ENCODE results near the gene FKBP11.

FKBP11 gene

GRCh38 chr12:48954841-48955501 lies 29.7 kb upstream of the FKBP11 start:
- Histone ChIP-seq H4K20me1 (ENCODE audit: insufficient read depth, low read length) (peaks cover 14% of the 10 kb centered on the region), H3K79me2 (ENCODE audit: low read length) (peaks cover 50% of the 10 kb centered on the region), H2AFZ (ENCODE audit: low read depth, low read length) (no peak overlapping the region), H3K36me3 (replicated peaks; ENCODE audit: low read depth, low read length) (peaks cover 6% of the 10 kb centered on the region), H3K4me1 (ENCODE audit: low read length) (peaks cover 20% of the 10 kb centered on the region), H3K4me3 (ENCODE audit: low read length) (no peak overlapping the region), H3K27ac (ENCODE audit: low read length) (no peak overlapping the region), H3K4me2 (ENCODE audit: low read length) (no peak overlapping the region), H3K9ac (ENCODE audit: low read length) (no peak overlapping the region), H3K9me3 (ENCODE audit: insufficient read depth, low read length) (no peaks in the 10 kb centered on the region), H3K27me3 (ENCODE audit: low read depth, low read length) (no peaks in the 10 kb centered on the region)
- TF ChIP-seq, protein P1, sequence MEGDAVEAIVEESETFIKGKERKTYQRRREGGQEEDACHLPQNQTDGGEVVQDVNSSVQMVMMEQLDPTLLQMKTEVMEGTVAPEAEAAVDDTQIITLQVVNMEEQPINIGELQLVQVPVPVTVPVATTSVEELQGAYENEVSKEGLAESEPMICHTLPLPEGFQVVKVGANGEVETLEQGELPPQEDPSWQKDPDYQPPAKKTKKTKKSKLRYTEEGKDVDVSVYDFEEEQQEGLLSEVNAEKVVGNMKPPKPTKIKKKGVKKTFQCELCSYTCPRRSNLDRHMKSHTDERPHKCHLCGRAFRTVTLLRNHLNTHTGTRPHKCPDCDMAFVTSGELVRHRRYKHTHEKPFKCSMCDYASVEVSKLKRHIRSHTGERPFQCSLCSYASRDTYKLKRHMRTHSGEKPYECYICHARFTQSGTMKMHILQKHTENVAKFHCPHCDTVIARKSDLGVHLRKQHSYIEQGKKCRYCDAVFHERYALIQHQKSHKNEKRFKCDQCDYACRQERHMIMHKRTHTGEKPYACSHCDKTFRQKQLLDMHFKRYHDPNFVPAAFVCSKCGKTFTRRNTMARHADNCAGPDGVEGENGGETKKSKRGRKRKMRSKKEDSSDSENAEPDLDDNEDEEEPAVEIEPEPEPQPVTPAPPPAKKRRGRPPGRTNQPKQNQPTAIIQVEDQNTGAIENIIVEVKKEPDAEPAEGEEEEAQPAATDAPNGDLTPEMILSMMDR (IDR thresholded peaks at IDR 0.05; ENCODE audit: low read depth, low read length): no peak
- TF ChIP-seq EZH2phosphoT487 (IDR thresholded peaks at IDR 0.05; ENCODE audit: low read depth): no peak

DNA sequence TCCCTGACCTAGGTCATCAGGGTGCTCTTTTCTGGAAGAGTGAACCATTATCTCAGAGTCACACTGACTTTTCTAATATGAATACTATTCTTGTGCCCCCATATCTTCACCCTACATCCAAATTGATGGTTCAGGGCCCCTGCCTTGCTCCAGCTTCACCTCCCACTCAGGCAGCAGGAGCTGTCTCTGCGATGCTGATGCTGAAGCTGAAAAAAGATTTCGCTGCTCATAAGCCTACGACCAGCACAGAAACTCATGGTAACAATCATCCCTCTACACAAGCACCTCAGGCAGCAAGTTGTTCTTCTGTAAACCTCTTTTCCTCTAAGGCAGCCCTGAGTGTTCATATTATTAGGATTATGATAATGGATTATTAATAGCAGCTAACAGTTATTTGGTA lies 28.8 kb upstream of the FKBP11 start:
- no peaks in the 10 kb centered on the region for H3K9me3 ChIP-seq (ENCODE audit: insufficient read depth, low read length)
- H2AFZ ChIP-seq (ENCODE audit: low read depth, low read length): no peak overlapping the region
- H3K4me3 ChIP-seq (ENCODE audit: low read length): no peak overlapping the region
- peaks cover 14% of the 10 kb centered on the region for H4K20me1 ChIP-seq (ENCODE audit: insufficient read depth, low read length)
- peaks cover 6% of the 10 kb centered on the region for H3K36me3 ChIP-seq (replicated peaks; ENCODE audit: low read depth, low read length)
- H3K4me2 ChIP-seq (ENCODE audit: low read length): no peak overlapping the region
- peaks cover 20% of the 10 kb centered on the region for H3K4me1 ChIP-seq (ENCODE audit: low read length)
- no peak overlapping the region for H3K27ac ChIP-seq (ENCODE audit: low read length)
- H3K27me3 ChIP-seq (ENCODE audit: low read depth, low read length): no peaks in the 10 kb centered on the region
- H3K9ac ChIP-seq (ENCODE audit: low read length): no peak overlapping the region
- TF ChIP-seq EZH2phosphoT487 (IDR thresholded peaks at IDR 0.05; ENCODE audit: low read depth): no peak
- TF ChIP-seq, protein P1 (IDR thresholded peaks at IDR 0.05; ENCODE audit: low read depth, low read length): no peak
- H3K79me2 ChIP-seq (ENCODE audit: low read length): peaks cover 50% of the 10 kb centered on the region

DNA sequence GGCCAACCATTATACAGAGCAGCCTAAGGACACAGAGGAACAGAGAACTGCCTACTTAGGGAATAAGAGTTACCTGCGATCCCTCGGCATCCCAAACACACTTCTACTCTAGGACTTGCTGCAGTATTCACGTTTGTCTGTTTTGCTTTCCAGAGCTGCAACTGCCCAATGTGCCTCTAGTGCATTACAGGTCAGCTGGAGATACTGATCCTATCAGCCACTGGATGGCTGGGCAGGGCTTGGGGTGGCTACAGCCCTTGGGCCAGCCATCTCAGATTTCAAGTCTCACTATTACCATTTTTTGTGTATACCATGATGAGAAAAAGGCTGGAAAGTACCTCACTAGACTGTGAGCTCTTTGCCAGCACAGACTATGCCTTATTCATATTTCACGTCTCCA lies 27.4 kb upstream of the FKBP11 start:
- Histone ChIP-seq H3K9me3 (ENCODE audit: insufficient read depth, low read length) (no peaks in the 10 kb centered on the region), H3K36me3 (replicated peaks; ENCODE audit: low read depth, low read length) (peaks cover 8% of the 10 kb centered on the region), H3K27ac (ENCODE audit: low read length) (no peak overlapping the region), H3K79me2 (ENCODE audit: low read length) (peaks cover 53% of the 10 kb centered on the region), H3K4me2 (ENCODE audit: low read length) (no peak overlapping the region), H4K20me1 (ENCODE audit: insufficient read depth, low read length) (peaks cover 14% of the 10 kb centered on the region), H3K27me3 (ENCODE audit: low read depth, low read length) (no peaks in the 10 kb centered on the region), H2AFZ (ENCODE audit: low read depth, low read length) (no peak overlapping the region), H3K9ac (ENCODE audit: low read length) (no peak overlapping the region), H3K4me3 (ENCODE audit: low read length) (no peak overlapping the region), H3K4me1 (ENCODE audit: low read length) (peaks cover 15% of the 10 kb centered on the region)
- TF ChIP-seq, protein P1 (IDR thresholded peaks at IDR 0.05; ENCODE audit: low read depth, low read length): no peak
- TF ChIP-seq EZH2phosphoT487 (IDR thresholded peaks at IDR 0.05; ENCODE audit: low read depth): no peak

GRCh38 chr12:48947727-48948126 lies 22.4 kb upstream of the FKBP11 start:
- H3K79me2 ChIP-seq (ENCODE audit: low read length): peaks cover 37% of the 10 kb centered on the region
- no peaks in the 10 kb centered on the region for H3K4me1 ChIP-seq (ENCODE audit: low read length)
- H3K4me2 ChIP-seq (ENCODE audit: low read length): no peak overlapping the region
- no peaks in the 10 kb centered on the region for H3K27me3 ChIP-seq (ENCODE audit: low read depth, low read length)
- H3K36me3 ChIP-seq (replicated peaks; ENCODE audit: low read depth, low read length): peaks cover 3% of the 10 kb centered on the region
- TF ChIP-seq, protein P1 (IDR thresholded peaks at IDR 0.05; ENCODE audit: low read depth, low read length): no peak
- TF ChIP-seq EZH2phosphoT487 (IDR thresholded peaks at IDR 0.05; ENCODE audit: low read depth): no peak
- peaks cover 19% of the 10 kb centered on the region for H4K20me1 ChIP-seq (ENCODE audit: insufficient read depth, low read length)
- H2AFZ ChIP-seq (ENCODE audit: low read depth, low read length): no peak overlapping the region
- no peak overlapping the region for H3K9ac ChIP-seq (ENCODE audit: low read length)
- H3K9me3 ChIP-seq (ENCODE audit: insufficient read depth, low read length): no peaks in the 10 kb centered on the region
- no peak overlapping the region for H3K4me3 ChIP-seq (ENCODE audit: low read length)
- no peak overlapping the region for H3K27ac ChIP-seq (ENCODE audit: low read length)

Data from OCI-LY3 (cell line).